Small intestine (tissue), 7 donors: Measurements from ENCODE around the gene MACIR. TPM values are rescaled to one million over a fixed set of nuclear protein-coding genes. Genes with fewer than 3 reads are reported as not detected.

Experiments
- DNase-seq, 2 donors: peaks; one replicate each; pipeline versions ENCODE4 v3.0.0 to v3.0.0-alpha.2; 2013
- FAIRE-seq: peaks from 2 replicates; lab custom pipeline; 2012; peaks lifted over from hg19 to GRCh38; lab: Jason Lieb, UNC
- H3K27ac ChIP-seq, 3 donors: one replicate each; pipeline ENCODE4 v1.5.1; 2013; ENCODE audit warnings: low read length in 2 of 3, mild to moderate bottlenecking in 2 of 3, control low read depth in 1 of 3, inconsistent platforms in 1 of 3, low read depth in 1 of 3, moderate library complexity in 1 of 3
- H3K27me3 ChIP-seq, 3 donors: one replicate each; pipeline ENCODE4 v1.6.1; 2013; ENCODE audit warnings: low read length in 3 of 3, inconsistent platforms in 1 of 3; ENCODE audit not compliant: control insufficient read depth in 3 of 3, insufficient read depth in 3 of 3
- H3K36me3 ChIP-seq, 3 donors: one replicate each; pipeline ENCODE4 v1.6.1; 2013; ENCODE audit warnings: low read length in 3 of 3, inconsistent platforms in 1 of 3, low read depth in 1 of 3, mild to moderate bottlenecking in 1 of 3, moderate library complexity in 1 of 3; ENCODE audit not compliant: control insufficient read depth in 3 of 3, insufficient read depth in 2 of 3
- H3K4me1 ChIP-seq, 3 donors: one replicate each; pipeline ENCODE4 v1.6.1; 2013; ENCODE audit warnings: low read length in 2 of 3, inconsistent platforms in 1 of 3, low read depth in 1 of 3, mild to moderate bottlenecking in 1 of 3, moderate library complexity in 1 of 3; ENCODE audit not compliant: control insufficient read depth in 3 of 3, insufficient read depth in 2 of 3
- H3K4me3 ChIP-seq, 3 donors: one replicate each; pipeline ENCODE4 v1.5.1; 2013; ENCODE audit warnings: low read length in 3 of 3, control low read depth in 1 of 3, inconsistent platforms in 1 of 3, low read depth in 1 of 3, mild to moderate bottlenecking in 1 of 3, moderate library complexity in 1 of 3
- H3K9me3 ChIP-seq, 2 donors: one replicate each; pipeline ENCODE4 v1.6.1; 2013; ENCODE audit warnings: low read depth in 1 of 2, low read length in 1 of 2; ENCODE audit not compliant: control insufficient read depth in 2 of 2, insufficient read depth in 1 of 2
- WGBS, 3 donors: extraction: QIAGEN DNeasy Blood & Tissue Kit; methylation state at CpG; one replicate each; pipeline ENCODE4 v1.1.7; 2013; 5-methylcytosine and 5-hydroxymethylcytosine counted together
- polyA plus RNA-seq, 4 donors: library from polyadenylated mRNA; stranded (reverse) in 3 of 4; unstranded in 1 of 4; fragments of 200-250 nt in 3 of 4; fragments of 120-200 nt in 1 of 4; gene quantifications; one replicate each; pipeline versions ENCODE4 v1.2.1 to v1.2.3, GENCODE V29; 2013
- donor health status: healthy with polysubstance abuse.
- donor health status: control.
- donor health status: control.
- donor health status: Bipolar disorder and iron deficiency.
- donor health status: healthy.

MACIR gene
- polyA plus RNA-seq, 4 donors: 9.2 to 51.9 (median 16.7) TPM

- WGBS, 3 donors: 87 to 93% (median 88%) methylated on average over 4 of the region's 4 CpGs
- H3K4me3 ChIP-seq: no peak overlapping the region
- H3K4me1 ChIP-seq: peaks cover 0 to 11% (median 0%) of the 10 kb centered on the region in 3 donors
- DNase-seq (no peak), FAIRE-seq (no peak)
- H3K36me3 ChIP-seq: no peaks in the 10 kb centered on the region
- H3K27me3 ChIP-seq: no peaks in the 10 kb centered on the region
- H3K27ac ChIP-seq: no peak overlapping the region
- H3K9me3 ChIP-seq: no peaks in the 10 kb centered on the region
These were observed 24.2 kb upstream of the MACIR start for GRCh38 chr5:103234239-103234975.

- no peak overlapping the region for H3K4me3 ChIP-seq
- no peak for DNase-seq
- H3K27ac ChIP-seq: no peak overlapping the region
- 58 to 73% (median 62%) methylated on average over 1 of the region's 1 CpG for WGBS, 3 donors
- H3K9me3 ChIP-seq: peaks cover 0 to 2% of the 10 kb centered on the region in 2 donors
- no peaks in the 10 kb centered on the region for H3K27me3 ChIP-seq
- no peaks in the 10 kb centered on the region for H3K36me3 ChIP-seq
- peaks cover 0 to 11% (median 0%) of the 10 kb centered on the region in 3 donors for H3K4me1 ChIP-seq
- FAIRE-seq: no peak
These were observed 22.7 kb upstream of the MACIR start for GRCh38 chr5:103235891-103236290.

- H3K27ac ChIP-seq: peak overlapping the region in 1 of 3 donors; percentile 65
- H3K9me3 ChIP-seq: peaks cover 0 to 4% of the 10 kb centered on the region in 2 donors
- no peak overlapping the region for H3K4me3 ChIP-seq
- H3K36me3 ChIP-seq: no peaks in the 10 kb centered on the region
- DNase-seq (peak; percentile 74), FAIRE-seq (peak; percentile 94)
- 28 to 76% (median 61%) methylated on average over 1 of the region's 1 CpG for WGBS, 3 donors
- H3K27me3 ChIP-seq: no peaks in the 10 kb centered on the region
- H3K4me1 ChIP-seq: peaks cover 0 to 11% (median 0%) of the 10 kb centered on the region in 3 donors
These were observed 20.8 kb upstream of the MACIR start for GRCh38 chr5:103237778-103238177.

- H3K27ac ChIP-seq: peak overlapping the region in 1 of 3 donors; percentile 26
- H3K9me3 ChIP-seq: peaks cover 0 to 4% of the 10 kb centered on the region in 2 donors
- DNase-seq (no peak), FAIRE-seq (no peak)
- WGBS, 3 donors: 64 to 73% (median 72%) methylated on average over 2 of the region's 2 CpGs
- H3K36me3 ChIP-seq: no peaks in the 10 kb centered on the region
- H3K4me3 ChIP-seq: no peak overlapping the region
- no peaks in the 10 kb centered on the region for H3K4me1 ChIP-seq
- no peaks in the 10 kb centered on the region for H3K27me3 ChIP-seq
These were observed 14.9 kb upstream of the MACIR start for GRCh38 chr5:103243665-103244064.

- no peak for DNase-seq
- Histone ChIP-seq H3K4me3 (no peak overlapping the region), H3K9me3 (peaks cover 0 to 4% of the 10 kb centered on the region in 2 donors), H3K27me3 (no peaks in the 10 kb centered on the region), H3K27ac (peak overlapping the region in 1 of 3 donors; percentile 26), H3K36me3 (no peaks in the 10 kb centered on the region), H3K4me1 (no peaks in the 10 kb centered on the region)
- FAIRE-seq: no peak
These were observed 14.2 kb upstream of the MACIR start for GRCh38 chr5:103244398-103244797.

DNA sequence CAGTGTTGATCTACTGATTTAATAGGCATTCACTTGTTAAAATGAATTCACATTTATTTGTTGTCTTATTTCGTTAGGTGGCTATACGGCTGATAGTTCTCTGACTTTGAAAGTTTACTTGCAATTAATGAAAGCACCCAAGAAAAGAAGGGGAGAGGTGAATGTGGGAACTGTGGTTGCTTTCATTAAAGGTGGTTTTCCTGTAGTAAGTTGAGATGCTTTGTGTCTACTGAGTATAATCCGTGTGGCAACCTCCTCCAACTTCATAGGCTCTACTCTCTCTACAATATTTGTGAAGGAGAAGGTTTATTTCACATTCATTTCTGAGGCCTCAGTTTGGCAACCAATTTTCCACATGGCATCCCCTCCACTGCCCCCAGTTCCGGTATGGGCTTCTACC lies 12.8 kb upstream of the MACIR start:
- FAIRE-seq: no peak

GRCh38 chr5:103247118-103247517 lies 11.4 kb upstream of the MACIR start:
- 88 to 95% (median 91%) methylated on average over 1 of the region's 1 CpG for WGBS, 3 donors
- no peak for DNase-seq
- no peak for FAIRE-seq
- Histone ChIP-seq H3K36me3 (no peaks in the 10 kb centered on the region), H3K27me3 (no peaks in the 10 kb centered on the region), H3K9me3 (no peaks in the 10 kb centered on the region), H3K4me3 (no peak overlapping the region), H3K4me1 (no peaks in the 10 kb centered on the region), H3K27ac (no peak overlapping the region)

More for the DNA sequence above, 12.8 kb upstream of the MACIR start:
- Histone ChIP-seq H3K36me3 (no peaks in the 10 kb centered on the region), H3K4me1 (no peaks in the 10 kb centered on the region), H3K27me3 (no peaks in the 10 kb centered on the region), H3K27ac (no peak overlapping the region), H3K9me3 (peaks cover 0 to 2% of the 10 kb centered on the region in 2 donors), H3K4me3 (no peak overlapping the region)
- no peak for DNase-seq
- WGBS, 3 donors: 78 to 88% (median 86%) methylated on average over 4 of the region's 4 CpGs

DNA sequence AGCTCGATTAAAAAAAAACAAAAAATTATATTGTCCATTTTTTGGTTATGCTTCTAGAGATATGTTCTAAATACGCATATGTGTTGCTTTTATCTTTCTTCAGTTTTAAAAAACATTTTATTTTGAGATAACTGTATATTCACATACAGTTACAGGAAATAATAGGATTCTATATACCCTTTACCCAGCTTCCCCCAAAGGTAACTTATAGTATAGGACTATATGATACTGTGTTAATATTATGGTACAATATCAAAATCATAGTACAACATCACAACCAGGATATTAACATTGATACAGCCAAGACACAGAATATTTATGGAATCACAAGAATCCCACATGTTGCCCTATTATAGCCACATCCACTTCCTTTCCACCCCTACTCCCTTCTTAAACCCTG lies 9.5 kb upstream of the MACIR start:
- no peaks in the 10 kb centered on the region for H3K27me3 ChIP-seq
- no peaks in the 10 kb centered on the region for H3K36me3 ChIP-seq
- H3K27ac ChIP-seq: no peak overlapping the region
- 94 to 95% (median 94%) methylated on average over 2 of the region's 2 CpGs for WGBS, 3 donors
- H3K4me1 ChIP-seq: no peaks in the 10 kb centered on the region
- H3K9me3 ChIP-seq: no peaks in the 10 kb centered on the region
- no peak for FAIRE-seq
- no peak overlapping the region for H3K4me3 ChIP-seq
- DNase-seq: no peak
